Cortex of kidney (tissue), 1 donor: ENCODE data around the gene SAA4.
"Not testable (repeated sequence)": the region's sequence is repeated elsewhere in the genome, so short reads cannot be mapped to it uniquely, and the experiment has no call there.

Source experiments
- DNase-seq: peaks from one replicate; lab custom pipeline; 2025; lab: John Stamatoyannopoulos, UW

The SAA4 gene

GRCh38 chr11:18236664-18237356 is at the start of gene SAA4:
TSS of gene SAA4 (minus strand) at chr11:18236802. CDS start at chr11:18235926, 876 bp downstream.
- no peak for DNase-seq

- DNase-seq, result no peak
These were observed 49.2 kb upstream of the SAA4 start for GRCh38 chr11:18285841-18286240.

- DNase-seq, result no peak
These were observed 46.0 kb upstream of the SAA4 start for GRCh38 chr11:18282626-18283025.

- DNase-seq, result no peak
These were observed 43.9 kb upstream of the SAA4 start for GRCh38 chr11:18280438-18281045.

- no peak for DNase-seq
These were observed 41.1 kb upstream of the SAA4 start for GRCh38 chr11:18277565-18278271.

GRCh38 chr11:18271206-18271605 is 34.6 kb upstream of the SAA4 start:
- no peak for DNase-seq

GRCh38 chr11:18270102-18270501 is 33.5 kb upstream of the SAA4 start:
- DNase-seq, result no peak

GRCh38 chr11:18269252-18269651 is 32.6 kb upstream of the SAA4 start:
- DNase-seq, result not testable (repeated sequence)

GRCh38 chr11:18267335-18268133 is 30.9 kb upstream of the SAA4 start:
- DNase-seq, result not testable (repeated sequence)

- DNase-seq, result no peak
These were observed 29.3 kb upstream of the SAA4 start, which contains the start of gene SAA1 for GRCh38 chr11:18265949-18266348. TSS of gene SAA1 (plus strand) at chr11:18266264. CDS start at chr11:18266888, 624 bp downstream.

GRCh38 chr11:18264677-18265555 is 28.3 kb upstream of the SAA4 start:
- no peak for DNase-seq

- DNase-seq, result no peak
These were observed 27.4 kb upstream of the SAA4 start for GRCh38 chr11:18264035-18264434.

- DNase-seq, result not testable (repeated sequence)
These were observed 26.2 kb upstream of the SAA4 start for GRCh38 chr11:18262681-18263350.

GRCh38 chr11:18261721-18262120 is 25.1 kb upstream of the SAA4 start:
- DNase-seq, result no peak

- no peak for DNase-seq
These were observed 22.7 kb upstream of the SAA4 start for GRCh38 chr11:18259259-18259658.

- DNase-seq, result no peak
These were observed 18.3 kb upstream of the SAA4 start for GRCh38 chr11:18254781-18255361.

GRCh38 chr11:18253778-18254338 is 17.3 kb upstream of the SAA4 start:
- DNase-seq, result no peak

GRCh38 chr11:18253233-18253632 is 16.6 kb upstream of the SAA4 start:
- DNase-seq, result no peak

GRCh38 chr11:18248561-18248960 is 12.0 kb upstream of the SAA4 start, which contains the start of gene SAA2:
TSS of gene SAA2 (minus strand) at chr11:18248668. CDS start at chr11:18248011, 657 bp downstream.
- DNase-seq, result no peak

- DNase-seq, result not testable (repeated sequence)
These were observed 10.6 kb upstream of the SAA4 start for GRCh38 chr11:18247191-18247581.
